ENCODE measurements around the gene SHH. TPM values are rescaled to one million over a fixed set of nuclear protein-coding genes. Genes with fewer than 3 reads are reported as not detected.

SHH gene
- total and polyA plus RNA-seq, 2 of the 13 experiments (the other 11 are each of a cell fraction or from before 2014, with no cell fraction given), result 1.9 to 3.4 TPM

GRCh38 chr7:155804431-155804831 lies 7.8 kb downstream of the SHH start:
- H3K4me3 ChIP-seq (replicated peaks in 1 of 3; ENCODE audit: insufficient read depth in 1 of 3, low read depth in 2 of 3, low read length in 3 of 3), result no peak overlapping the region
- H2AFZ ChIP-seq (ENCODE audit: low read length), result no peak overlapping the region
- intact Hi-C loops (cut with micrococcal nuclease; ENCODE audit: unreplicated experiment), result no loop called here
- ChIA-PET POLR2A (no interaction called here), CTCF (ENCODE audit: low intra/inter-chr PET ratio, low total read pairs) (no interaction called here)
- no peaks in the 10 kb centered on the region for H3K79me2 ChIP-seq (ENCODE audit: insufficient read depth, low read length)
- no TSS peak for BruUV-seq (replicated peaks)
- H3K9me3 ChIP-seq (ENCODE audit: low read length), result no peaks in the 10 kb centered on the region
- in situ Hi-C loops (cut with HindIII; ENCODE audit: extremely low pct_ligation_motif_present, low pct_unique_long_range_greater_than_20kb), result loop anchor here (25.0 kb wide), 1 partner anchor 833 kb away; the partner anchor contains the start of gene RNF32
- H3K27ac ChIP-seq (ENCODE audit: extremely low read length, insufficient read depth, low read length), result no peak overlapping the region
- no peak for FAIRE-seq
- H3K27me3 ChIP-seq (ENCODE audit: control insufficient read depth in 1 of 2, insufficient read depth in 2 of 2, low read length in 2 of 2), result 0 out of 5 replicates have a peak, but pooled peaks cover 0 to 2% of the 10 kb centered on the region in 2 experiments
- no peak for DNase-seq (ENCODE audit: low spot score)
- no peaks in the 10 kb centered on the region for H4K20me1 ChIP-seq (ENCODE audit: insufficient read depth, low read length)
- WGBS (ENCODE audit: low lambda C conversion rate), result 84% methylated on average over 17 of the region's 17 CpGs
- no peak overlapping the region for H3K4me2 ChIP-seq (ENCODE audit: low read depth, low read length)
- peaks cover 30% of the 10 kb centered on the region for H3K4me1 ChIP-seq (ENCODE audit: insufficient read depth, low read length)
- no peaks in the 10 kb centered on the region for H3K36me3 ChIP-seq (replicated peaks in 1 of 2; ENCODE audit: control insufficient read depth in 1 of 2, insufficient read depth in 2 of 2, low read length in 2 of 2)
- ATAC-seq, result no peak
- no peak overlapping the region for H3K9ac ChIP-seq (ENCODE audit: insufficient read depth, low read depth, low read length)
- TF ChIP-seq, protein P1, sequence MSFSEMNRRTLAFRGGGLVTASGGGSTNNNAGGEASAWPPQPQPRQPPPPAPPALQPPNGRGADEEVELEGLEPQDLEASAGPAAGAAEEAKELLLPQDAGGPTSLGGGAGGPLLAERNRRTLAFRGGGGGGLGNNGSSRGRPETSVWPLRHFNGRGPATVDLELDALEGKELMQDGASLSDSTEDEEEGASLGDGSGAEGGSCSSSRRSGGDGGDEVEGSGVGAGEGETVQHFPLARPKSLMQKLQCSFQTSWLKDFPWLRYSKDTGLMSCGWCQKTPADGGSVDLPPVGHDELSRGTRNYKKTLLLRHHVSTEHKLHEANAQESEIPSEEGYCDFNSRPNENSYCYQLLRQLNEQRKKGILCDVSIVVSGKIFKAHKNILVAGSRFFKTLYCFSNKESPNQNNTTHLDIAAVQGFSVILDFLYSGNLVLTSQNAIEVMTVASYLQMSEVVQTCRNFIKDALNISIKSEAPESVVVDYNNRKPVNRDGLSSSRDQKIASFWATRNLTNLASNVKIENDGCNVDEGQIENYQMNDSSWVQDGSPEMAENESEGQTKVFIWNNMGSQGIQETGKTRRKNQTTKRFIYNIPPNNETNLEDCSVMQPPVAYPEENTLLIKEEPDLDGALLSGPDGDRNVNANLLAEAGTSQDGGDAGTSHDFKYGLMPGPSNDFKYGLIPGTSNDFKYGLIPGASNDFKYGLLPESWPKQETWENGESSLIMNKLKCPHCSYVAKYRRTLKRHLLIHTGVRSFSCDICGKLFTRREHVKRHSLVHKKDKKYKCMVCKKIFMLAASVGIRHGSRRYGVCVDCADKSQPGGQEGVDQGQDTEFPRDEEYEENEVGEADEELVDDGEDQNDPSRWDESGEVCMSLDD (CRISPR knock-in tag; IDR thresholded peaks at IDR 0.05; ENCODE audit: borderline replicate concordance), result no peak
- TF ChIP-seq ZBTB4 (CRISPR knock-in tag; IDR thresholded peaks at IDR 0.05; ENCODE audit: borderline replicate concordance) (no peak), NR3C1 (CRISPR knock-in tag; IDR thresholded peaks at IDR 0.05) (no peak), MIXL1 (CRISPR knock-in tag; IDR thresholded peaks at IDR 0.05) (no peak), SP5 (CRISPR knock-in tag; IDR thresholded peaks at IDR 0.05; ENCODE audit: borderline replicate concordance, low read depth) (no peak), SCMH1 (CRISPR knock-in tag; IDR thresholded peaks at IDR 0.05; ENCODE audit: borderline replicate concordance) (no peak), PITX1 (CRISPR knock-in tag; IDR thresholded peaks at IDR 0.05) (no peak), POLR2AphosphoS5 (IDR thresholded peaks at IDR 0.05; ENCODE audit: low read depth, low read length) (no peak), SNRNP70 (IDR thresholded peaks at IDR 0.05; ENCODE audit: low read depth, low read length) (no peak), ZNF761 (CRISPR knock-in tag; conservative IDR thresholded peaks at IDR 0.05) (no peak), SNAPC4 (CRISPR knock-in tag; IDR thresholded peaks at IDR 0.05) (no peak)
- TF ChIP-seq, protein P2, sequence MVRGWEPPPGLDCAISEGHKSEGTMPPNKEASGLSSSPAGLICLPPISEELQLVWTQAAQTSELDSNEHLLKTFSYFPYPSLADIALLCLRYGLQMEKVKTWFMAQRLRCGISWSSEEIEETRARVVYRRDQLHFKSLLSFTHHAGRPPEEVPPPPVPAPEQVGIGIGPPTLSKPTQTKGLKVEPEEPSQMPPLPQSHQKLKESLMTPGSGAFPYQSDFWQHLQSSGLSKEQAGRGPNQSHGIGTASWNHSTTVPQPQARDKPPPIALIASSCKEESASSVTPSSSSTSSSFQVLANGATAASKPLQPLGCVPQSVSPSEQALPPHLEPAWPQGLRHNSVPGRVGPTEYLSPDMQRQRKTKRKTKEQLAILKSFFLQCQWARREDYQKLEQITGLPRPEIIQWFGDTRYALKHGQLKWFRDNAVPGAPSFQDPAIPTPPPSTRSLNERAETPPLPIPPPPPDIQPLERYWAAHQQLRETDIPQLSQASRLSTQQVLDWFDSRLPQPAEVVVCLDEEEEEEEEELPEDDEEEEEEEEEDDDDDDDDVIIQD (CRISPR knock-in tag; IDR thresholded peaks at IDR 0.05; ENCODE audit: low read depth), result no peak

Measured in HepG2 (cell line).